Measurements from ENCODE around the gene MATK. TPM values are rescaled to one million over a fixed set of nuclear protein-coding genes. Genes with fewer than 3 reads are reported as not detected.

The MATK gene
- total RNA-seq, 5 donors from 2014 or later (not counting 1 experiment from before 2014, with no cell fraction given), result 9.2 to 41.4 (median 20.6) TPM

GRCh38 chr19:3765121-3765520 is 21.1 kb downstream of the MATK start:
- POLR2A ChIA-PET, result no interaction called here
- no peaks in the 10 kb centered on the region for H3K27me3 ChIP-seq (replicated peaks in 1 of 2; ENCODE audit: control insufficient read depth in 2 of 2, extremely low read depth in 1 of 2, insufficient read depth in 2 of 2, low read length in 1 of 2)
- no peaks in the 10 kb centered on the region for H3K9me3 Mint-ChIP-seq
- peaks cover 12% of the 10 kb centered on the region for H3K36me3 Mint-ChIP-seq
- no peak overlapping the region for H3K27ac Mint-ChIP-seq
- 76% methylated on average over 2 of the region's 12 CpGs for WGBS (ENCODE audit: insufficient coverage)
- no peak for ATAC-seq (replicated peaks in 1 of 4)
- no peaks in the 10 kb centered on the region for H3K9me3 ChIP-seq
- no peak overlapping the region for H3K4me3 ChIP-seq (ENCODE audit: control insufficient read depth in 1 of 2, extremely low read depth in 1 of 2, low read length in 1 of 2)
- no peak overlapping the region for H3K4me3 Mint-ChIP-seq
- H3K27me3 Mint-ChIP-seq, result no peaks in the 10 kb centered on the region
- DNase-seq, result no peak
- H3K4me1 Mint-ChIP-seq, result peaks cover 34 to 40% (median 40%) of the 10 kb centered on the region in 3 donors
- no peak overlapping the region for H3K27ac ChIP-seq (ENCODE audit: low read length)
- H3K4me1 ChIP-seq (ENCODE audit: control insufficient read depth in 1 of 2, extremely low read depth in 1 of 2, insufficient read depth in 2 of 2, low read length in 2 of 2), result peaks cover 7 to 48% of the 10 kb centered on the region in 2 experiments
- CTCF ChIA-PET, result no interaction called here
- H3K36me3 ChIP-seq (ENCODE audit: control insufficient read depth in 2 of 2, extremely low read depth in 1 of 2, insufficient read depth in 1 of 2, low read length in 1 of 2), result peaks cover 8 to 42% of the 10 kb centered on the region in 2 donors

GRCh38 chr19:3762501-3763459 is 23.4 kb downstream of the MATK start, which contains the start of gene MRPL54:
MRPL54 (plus strand) TSS chr19:3762682; CDS start chr19:3762701, 19 bp downstream.
- under 1% methylated on average over 31 of the region's 47 CpGs for WGBS (ENCODE audit: insufficient coverage)
- H3K4me1 ChIP-seq (ENCODE audit: control insufficient read depth in 1 of 2, extremely low read depth in 1 of 2, insufficient read depth in 2 of 2, low read length in 2 of 2), result peaks cover 15 to 70% of the 10 kb centered on the region in 2 experiments
- Mint-ChIP-seq H3K4me1 (peaks cover 45 to 57% (median 50%) of the 10 kb centered on the region in 3 donors), H3K36me3 (peaks cover 7% of the 10 kb centered on the region), H3K27ac (peak within 1 kb of the TSS; percentile 100), H3K4me3 (peak within 1 kb of the TSS; percentile 97 to 98 (median 97)), H3K27me3 (no peaks in the 10 kb centered on the region), H3K9me3 (no peaks in the 10 kb centered on the region)
- DNase-seq (peak; percentile 98 to 100 (median 99)), ATAC-seq (replicated peaks in 1 of 4) (peak; percentile 86 to 87 (median 87))
- peak within 1 kb of the TSS; percentile 98 for H3K27ac ChIP-seq (ENCODE audit: low read length)
- peak within 1 kb of the TSS; percentile 85 to 98 for H3K4me3 ChIP-seq (ENCODE audit: control insufficient read depth in 1 of 2, extremely low read depth in 1 of 2, low read length in 1 of 2)
- H3K36me3 ChIP-seq (ENCODE audit: control insufficient read depth in 2 of 2, extremely low read depth in 1 of 2, insufficient read depth in 1 of 2, low read length in 1 of 2), result peaks cover 13 to 40% of the 10 kb centered on the region in 2 donors
- CTCF ChIA-PET, result interaction anchor here in 1 of 2 donors (0.5 to 2.0 kb wide), 12 partner anchors 17 to 1028 kb away, joined by 3 to 21 read pairs (median 4); no protein-coding TSS in a partner anchor
- POLR2A ChIA-PET, result interaction anchor here (0.5 to 1.2 kb wide), 10 partner anchors 25 to 1037 kb away, joined by 3 to 29 read pairs (median 4); no protein-coding TSS in a partner anchor
- H3K9me3 ChIP-seq, result no peaks in the 10 kb centered on the region
- H3K27me3 ChIP-seq (replicated peaks in 1 of 2; ENCODE audit: control insufficient read depth in 2 of 2, extremely low read depth in 1 of 2, insufficient read depth in 2 of 2, low read length in 1 of 2), result no peaks in the 10 kb centered on the region

GRCh38 chr19:3762130-3762473 is 24.1 kb downstream of the MATK start:
- no peaks in the 10 kb centered on the region for H3K27me3 ChIP-seq (replicated peaks in 1 of 2; ENCODE audit: control insufficient read depth in 2 of 2, extremely low read depth in 1 of 2, insufficient read depth in 2 of 2, low read length in 1 of 2)
- H3K27ac Mint-ChIP-seq, result peak overlapping the region; percentile 100
- ATAC-seq (replicated peaks in 1 of 4) (no peak), DNase-seq (no peak)
- H3K36me3 ChIP-seq (ENCODE audit: control insufficient read depth in 2 of 2, extremely low read depth in 1 of 2, insufficient read depth in 1 of 2, low read length in 1 of 2), result peaks cover 11 to 39% of the 10 kb centered on the region in 2 donors
- H3K9me3 ChIP-seq, result no peaks in the 10 kb centered on the region
- H3K36me3 Mint-ChIP-seq, result peaks cover 7% of the 10 kb centered on the region
- peak overlapping the region; percentile 69 to 85 for H3K4me3 ChIP-seq (ENCODE audit: control insufficient read depth in 1 of 2, extremely low read depth in 1 of 2, low read length in 1 of 2)
- H3K4me3 Mint-ChIP-seq, result peak overlapping the region; percentile 97 to 98 (median 97)
- H3K4me1 Mint-ChIP-seq, result peaks cover 45 to 59% (median 53%) of the 10 kb centered on the region in 3 donors
- ChIA-PET CTCF (interaction anchor here in 1 of 2 donors (0.6 to 2.0 kb wide), 7 partner anchors 23 to 1029 kb away, joined by 3 to 21 read pairs (median 5); no protein-coding TSS in a partner anchor), POLR2A (interaction anchor here in 1 of 2 donors (0.6 kb wide), 1 partner anchor 333 kb away, joined by 3 read pairs; no protein-coding TSS in a partner anchor)
- H3K4me1 ChIP-seq (ENCODE audit: control insufficient read depth in 1 of 2, extremely low read depth in 1 of 2, insufficient read depth in 2 of 2, low read length in 2 of 2), result peaks cover 15 to 71% of the 10 kb centered on the region in 2 experiments
- H3K27ac ChIP-seq (ENCODE audit: low read length), result peak overlapping the region; percentile 98
- no peaks in the 10 kb centered on the region for H3K27me3 Mint-ChIP-seq
- no peaks in the 10 kb centered on the region for H3K9me3 Mint-ChIP-seq
- no CpG with 5 or more reads among the region's 1 CpG for WGBS (ENCODE audit: insufficient coverage)

GRCh38 chr19:3761382-3762129 is 24.6 kb downstream of the MATK start, which contains the start of gene APBA3:
APBA3 (minus strand) TSS chr19:3761692; CDS start chr19:3760264, 1,428 bp downstream.
- Histone ChIP-seq H3K36me3 (ENCODE audit: control insufficient read depth in 2 of 2, extremely low read depth in 1 of 2, insufficient read depth in 1 of 2, low read length in 1 of 2) (peaks cover 11 to 38% of the 10 kb centered on the region in 2 donors), H3K4me3 (ENCODE audit: control insufficient read depth in 1 of 2, extremely low read depth in 1 of 2, low read length in 1 of 2) (peak within 1 kb of the TSS; percentile 85 to 98), H3K27ac (ENCODE audit: low read length) (peak within 1 kb of the TSS; percentile 98), H3K4me1 (ENCODE audit: control insufficient read depth in 1 of 2, extremely low read depth in 1 of 2, insufficient read depth in 2 of 2, low read length in 2 of 2) (peaks cover 15 to 67% of the 10 kb centered on the region in 2 experiments), H3K9me3 (no peaks in the 10 kb centered on the region), H3K27me3 (replicated peaks in 1 of 2; ENCODE audit: control insufficient read depth in 2 of 2, extremely low read depth in 1 of 2, insufficient read depth in 2 of 2, low read length in 1 of 2) (no peaks in the 10 kb centered on the region)
- ATAC-seq (replicated peaks in 1 of 4), result peak; percentile 45 to 56 (median 54)
- under 1% methylated on average over 42 of the region's 45 CpGs for WGBS (ENCODE audit: insufficient coverage)
- H3K27ac Mint-ChIP-seq, result peak within 1 kb of the TSS; percentile 100
- CTCF ChIA-PET, result interaction anchor here in 1 of 2 donors (0.6 to 2.0 kb wide), 5 partner anchors 37 to 1029 kb away, joined by 3 to 21 read pairs (median 6); no protein-coding TSS in a partner anchor
- peak; percentile 79 to 98 (median 90) for DNase-seq
- H3K27me3 Mint-ChIP-seq, result no peaks in the 10 kb centered on the region
- peak within 1 kb of the TSS; percentile 97 to 98 (median 97) for H3K4me3 Mint-ChIP-seq
- POLR2A ChIA-PET, result interaction anchor here in 1 of 2 donors (0.6 kb wide), 1 partner anchor 1828 kb away, joined by 3 read pairs; no protein-coding TSS in a partner anchor
- H3K9me3 Mint-ChIP-seq, result no peaks in the 10 kb centered on the region
- peaks cover 9% of the 10 kb centered on the region for H3K36me3 Mint-ChIP-seq
- H3K4me1 Mint-ChIP-seq, result peaks cover 48 to 61% (median 55%) of the 10 kb centered on the region in 3 donors

GRCh38 chr19:3760871-3761361 is 25.3 kb downstream of the MATK start:
- H3K9me3 ChIP-seq, result no peaks in the 10 kb centered on the region
- peak overlapping the region; percentile 95 to 97 for H3K27ac Mint-ChIP-seq
- H3K4me3 Mint-ChIP-seq, result peak overlapping the region; percentile 97 to 98 (median 97)
- ChIA-PET CTCF (interaction anchor here in 1 of 2 donors (0.7 kb wide), 1 partner anchor 227 kb away, joined by 6 read pairs; no protein-coding TSS in a partner anchor), POLR2A (interaction anchor here in 1 of 2 donors (0.6 kb wide), 1 partner anchor 1827 kb away, joined by 3 read pairs; no protein-coding TSS in a partner anchor)
- no peaks in the 10 kb centered on the region for H3K27me3 ChIP-seq (replicated peaks in 1 of 2; ENCODE audit: control insufficient read depth in 2 of 2, extremely low read depth in 1 of 2, insufficient read depth in 2 of 2, low read length in 1 of 2)
- H3K36me3 ChIP-seq (ENCODE audit: control insufficient read depth in 2 of 2, extremely low read depth in 1 of 2, insufficient read depth in 1 of 2, low read length in 1 of 2), result peaks cover 11 to 34% of the 10 kb centered on the region in 2 donors
- H3K4me1 ChIP-seq (ENCODE audit: control insufficient read depth in 1 of 2, extremely low read depth in 1 of 2, insufficient read depth in 2 of 2, low read length in 2 of 2), result peaks cover 15 to 62% of the 10 kb centered on the region in 2 experiments
- H3K4me1 Mint-ChIP-seq, result peaks cover 43 to 60% (median 54%) of the 10 kb centered on the region in 3 donors
- H3K9me3 Mint-ChIP-seq, result no peaks in the 10 kb centered on the region
- H3K36me3 Mint-ChIP-seq, result peaks cover 5% of the 10 kb centered on the region
- no peak for ATAC-seq (replicated peaks in 1 of 4)
- H3K27ac ChIP-seq (ENCODE audit: low read length), result peak overlapping the region; percentile 98
- DNase-seq, result peak in 16 of 35 experiments; percentile 8 to 54 (median 26)
- 0% methylated on average over 3 of the region's 7 CpGs for WGBS (ENCODE audit: insufficient coverage)
- peak overlapping the region; percentile 58 to 98 for H3K4me3 ChIP-seq (ENCODE audit: control insufficient read depth in 1 of 2, extremely low read depth in 1 of 2, low read length in 1 of 2)
- H3K27me3 Mint-ChIP-seq, result no peaks in the 10 kb centered on the region

Measured in T-cell (primary cell).